Stimulated activated CD8-positive, alpha-beta memory T cell treated with anti-CD3 and anti-CD28 coated beads, Interleukin-15, amount 100 ng/mL, for 1 hour (primary cell): ENCODE results near the gene LIMA1.
"Not testable (repeated sequence)": the region's sequence is repeated elsewhere in the genome, so short reads cannot be mapped to it uniquely, and the experiment has no call there.

Experiments
- DNase-seq: peaks from one replicate; pipeline ENCODE4 v3.0.0-alpha.2; 2020; ENCODE audit warnings: low read depth

Gene LIMA1

DNA sequence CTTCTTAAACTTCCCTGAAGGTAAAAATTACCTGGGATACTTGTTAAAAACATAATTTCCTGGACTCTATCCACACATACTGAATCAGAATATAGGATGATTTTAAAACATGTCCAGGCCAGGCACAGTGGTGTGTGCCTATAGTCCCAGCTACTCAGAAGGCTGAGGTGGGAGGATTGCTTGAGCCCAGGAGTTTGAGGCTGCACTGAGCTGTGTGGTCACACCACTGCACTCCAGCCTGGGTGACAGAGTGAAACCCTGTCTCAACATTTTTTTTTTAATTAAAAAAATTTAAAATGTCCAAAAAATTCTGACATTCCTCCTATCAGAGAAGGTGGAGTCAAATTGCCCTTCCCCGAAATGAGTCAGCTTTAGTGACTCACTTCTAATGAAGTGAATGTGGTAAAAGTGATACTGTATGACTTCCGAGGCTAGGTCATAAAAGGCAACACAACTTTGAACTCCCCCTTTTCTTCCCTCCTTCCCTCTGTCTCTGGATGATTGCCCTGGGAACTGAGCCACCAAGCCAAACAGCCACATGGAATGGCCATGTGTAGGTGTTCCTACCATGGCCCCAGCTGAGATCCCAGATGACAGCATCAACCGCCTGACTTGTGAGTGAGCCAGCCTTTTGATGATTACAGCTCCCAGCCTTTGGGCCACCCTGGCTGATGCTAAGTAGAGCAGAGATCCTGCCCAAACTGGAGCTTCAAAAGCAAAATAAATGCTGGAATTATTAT is 36.3 kb downstream of the LIMA1 start:
- no peak for DNase-seq

GRCh38 chr12:50246197-50246865 is 37.0 kb downstream of the LIMA1 start:
- DNase-seq: no peak

DNA sequence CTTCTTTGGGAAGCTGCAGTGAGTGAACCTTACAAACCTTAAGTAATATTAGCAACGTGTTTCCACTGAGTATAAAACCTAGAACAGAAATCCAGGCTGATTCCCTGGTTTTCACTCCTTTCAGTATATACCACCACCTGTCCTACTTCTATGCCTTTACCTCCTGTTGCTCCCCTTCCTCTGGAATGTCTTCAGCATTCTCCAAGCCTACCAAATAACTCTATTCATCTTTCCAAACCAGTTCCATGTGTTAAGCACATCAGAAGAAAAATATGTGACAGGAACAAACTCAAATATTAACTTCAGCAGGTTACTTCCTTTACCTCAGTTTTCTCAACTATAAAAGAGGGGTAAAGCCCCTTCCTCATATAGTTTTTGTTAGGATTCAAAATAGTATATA is 39.8 kb downstream of the LIMA1 start:
- DNase-seq: no peak

DNA sequence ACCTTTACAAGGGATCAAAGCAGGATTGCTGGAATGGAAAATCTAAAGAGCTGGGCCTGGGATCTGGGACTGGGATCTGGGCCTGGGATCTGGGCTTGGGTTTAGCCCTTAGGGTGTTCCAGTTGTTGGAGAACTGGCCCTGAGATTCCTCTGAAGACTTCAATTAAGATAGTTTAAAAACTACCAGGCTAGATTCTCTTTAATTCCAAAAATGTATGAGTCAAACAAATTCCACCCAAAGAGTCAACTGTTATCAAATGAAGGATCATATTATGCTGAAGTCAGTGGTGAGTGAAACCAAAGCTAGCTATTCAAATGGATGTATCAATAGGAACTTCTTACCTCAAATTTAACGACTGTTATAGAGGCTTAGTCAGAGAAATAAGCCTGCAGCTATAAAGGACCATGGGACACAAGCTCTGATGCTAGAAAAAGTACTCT is 40.5 kb downstream of the LIMA1 start:
- no peak for DNase-seq

DNA sequence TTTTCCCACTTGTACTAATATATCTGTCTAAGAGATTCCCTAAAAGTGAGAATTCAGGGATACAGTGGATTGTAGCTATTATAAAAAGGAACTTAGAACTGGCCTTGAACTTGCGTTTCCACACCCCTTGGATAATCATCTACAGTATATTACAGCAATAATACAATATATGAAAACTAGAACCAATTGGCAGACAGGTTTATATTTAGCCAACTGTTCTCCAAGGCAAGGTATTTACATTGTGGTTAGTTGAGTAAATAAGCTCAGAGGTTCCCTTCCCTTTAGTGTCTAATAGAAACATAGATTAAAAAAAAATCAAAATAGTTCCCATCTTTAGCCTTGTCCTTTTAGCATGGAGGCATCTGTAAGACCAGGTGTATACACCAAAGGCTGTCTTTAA is 42.1 kb downstream of the LIMA1 start:
- no peak for DNase-seq

DNA sequence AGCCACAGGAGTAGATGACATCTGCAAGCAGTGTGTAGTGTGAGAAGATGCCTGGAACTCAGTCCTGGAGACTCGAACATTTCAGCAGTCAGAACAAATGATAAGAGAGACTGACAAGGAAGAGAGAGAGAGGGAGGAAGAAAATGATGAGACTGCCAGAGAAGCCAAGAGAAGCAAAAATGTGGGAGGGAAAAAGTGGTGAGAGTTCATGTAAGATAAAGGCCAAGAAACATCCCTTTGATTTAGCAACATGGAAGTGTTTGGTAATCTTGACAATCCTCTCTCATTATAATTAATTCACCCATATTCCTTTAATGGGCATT is 42.6 kb downstream of the LIMA1 start:
- no peak for DNase-seq

DNA sequence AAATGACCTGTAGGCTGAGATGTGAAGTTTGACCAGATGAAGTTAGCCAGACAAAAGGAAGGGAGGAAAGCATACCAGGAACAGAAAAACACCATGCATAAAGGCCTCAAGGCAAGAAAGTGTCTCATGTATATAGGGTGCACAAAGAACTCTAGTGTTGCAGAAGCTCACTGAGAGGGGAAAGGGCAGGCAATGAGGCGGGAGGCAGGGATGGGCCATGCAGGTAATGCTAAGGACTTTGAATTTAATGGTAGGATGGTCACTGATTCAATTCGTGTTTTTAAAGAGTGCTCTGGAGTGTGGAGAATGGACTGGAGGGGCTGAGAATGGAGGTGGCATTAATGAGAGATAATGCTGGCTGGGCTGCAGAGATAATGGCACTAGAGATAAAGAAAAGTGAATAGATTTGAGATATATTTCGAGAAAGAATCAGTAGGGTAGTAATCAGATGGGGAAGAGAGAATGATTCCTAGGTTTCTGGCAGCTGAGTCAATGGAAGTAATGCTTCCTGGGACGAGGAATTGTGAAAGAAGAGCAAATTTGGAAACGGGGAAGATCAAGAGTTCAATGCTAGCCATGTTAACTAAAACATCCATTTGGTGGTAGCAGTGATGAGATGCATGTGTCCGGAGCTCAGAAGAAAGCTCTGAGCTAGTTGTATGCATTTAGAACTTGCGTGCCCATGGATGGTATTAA is 43.1 kb downstream of the LIMA1 start:
- no peak for DNase-seq

GRCh38 chr12:50239355-50239891 is 43.9 kb downstream of the LIMA1 start:
- no peak for DNase-seq

- no peak for DNase-seq
Observed at GRCh38 chr12:50234347-50234746, 49.0 kb downstream of the LIMA1 start.

DNA sequence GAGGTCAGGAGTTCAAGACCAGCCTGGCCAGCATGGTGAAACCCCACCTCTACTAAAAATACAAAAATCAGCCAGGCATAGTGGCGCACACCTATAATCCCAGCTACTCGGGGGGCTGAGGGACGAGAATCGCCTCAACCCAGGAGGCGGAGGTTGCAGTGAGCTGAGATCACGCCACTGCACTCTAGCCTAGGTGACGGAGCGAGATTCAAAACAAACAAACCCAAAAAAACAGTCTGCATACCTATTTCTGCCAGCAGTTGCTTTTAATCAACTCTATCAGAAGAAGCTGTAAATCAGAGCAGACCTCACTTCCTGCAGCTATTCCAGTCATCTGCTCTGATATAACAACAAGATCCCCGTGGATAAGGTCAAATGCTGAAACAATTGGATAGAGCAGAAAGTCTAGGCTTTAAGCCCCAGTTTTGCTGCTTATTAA is 50.5 kb downstream of the LIMA1 start:
- no peak for DNase-seq

- no peak for DNase-seq
Observed at GRCh38 chr12:50232206-50232605, 51.1 kb downstream of the LIMA1 start.

GRCh38 chr12:50231346-50231745 is 52.0 kb downstream of the LIMA1 start:
- no peak for DNase-seq

GRCh38 chr12:50230217-50230616 is 53.1 kb downstream of the LIMA1 start:
- DNase-seq: no peak

DNA sequence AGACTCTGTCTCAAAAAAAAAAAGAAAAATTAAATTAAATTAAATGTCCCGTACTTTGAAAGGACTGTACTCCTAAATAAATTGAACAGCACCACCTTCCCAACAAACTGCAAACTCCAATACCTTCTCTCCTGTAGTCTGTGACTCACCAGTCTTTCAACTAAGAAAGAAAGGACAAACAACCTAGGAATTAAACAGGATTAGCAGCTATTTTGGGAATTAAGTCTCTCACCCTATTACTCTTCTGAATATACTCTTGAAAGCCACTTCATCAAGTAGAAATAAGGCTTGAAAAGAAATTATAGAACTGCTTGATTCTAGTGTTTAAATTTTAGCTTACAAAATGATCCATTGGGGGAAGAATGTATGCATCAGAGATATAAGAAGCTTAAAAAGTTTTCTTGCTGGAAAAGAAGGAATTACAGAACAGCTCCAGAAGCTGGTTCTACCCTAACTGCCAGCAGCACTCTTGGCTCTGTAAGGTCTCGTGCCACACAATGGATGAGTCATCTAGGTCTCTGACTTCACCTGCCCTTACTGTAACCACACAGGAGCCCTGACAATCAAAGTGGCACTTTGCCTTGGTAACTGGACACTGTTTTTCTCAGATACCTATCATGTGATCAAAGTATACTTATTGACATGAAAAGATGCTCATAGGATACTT is 59.2 kb downstream of the LIMA1 start:
- peak; percentile 17 for DNase-seq

- DNase-seq: no peak
Observed at GRCh38 chr12:50222275-50222783, 61.0 kb downstream of the LIMA1 start.

GRCh38 chr12:50221228-50222008 is 61.9 kb downstream of the LIMA1 start:
- DNase-seq: no peak

DNA sequence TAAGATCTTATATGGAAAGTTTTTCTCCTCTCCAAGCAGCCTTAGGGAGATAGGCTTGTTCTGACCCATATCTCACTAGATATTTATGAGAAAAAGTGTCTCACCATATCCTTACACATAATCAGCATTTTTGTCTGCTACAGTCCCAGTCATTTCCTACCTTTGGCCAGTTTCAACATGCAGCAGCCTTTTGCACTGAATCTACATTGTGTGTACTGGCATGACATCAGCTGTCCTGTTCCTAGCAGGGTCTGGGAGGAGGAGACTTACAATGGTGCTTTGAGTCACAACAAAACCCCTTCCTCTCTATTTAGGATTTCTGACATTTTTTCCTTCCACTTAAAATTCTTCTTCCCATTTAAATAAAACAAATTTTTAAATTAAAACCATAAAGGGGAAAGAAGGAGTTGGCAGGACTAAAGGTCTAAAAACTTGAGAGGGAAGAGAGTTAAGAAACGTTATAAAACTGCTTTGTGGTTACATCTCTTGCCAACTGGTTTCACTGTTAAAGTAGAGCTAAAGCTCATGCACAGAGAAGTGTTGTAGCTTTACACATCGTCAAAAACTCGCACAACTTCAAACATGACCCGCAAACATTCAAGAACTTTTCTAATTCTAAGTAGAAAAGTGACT is 62.8 kb downstream of the LIMA1 start:
- no peak for DNase-seq

DNA sequence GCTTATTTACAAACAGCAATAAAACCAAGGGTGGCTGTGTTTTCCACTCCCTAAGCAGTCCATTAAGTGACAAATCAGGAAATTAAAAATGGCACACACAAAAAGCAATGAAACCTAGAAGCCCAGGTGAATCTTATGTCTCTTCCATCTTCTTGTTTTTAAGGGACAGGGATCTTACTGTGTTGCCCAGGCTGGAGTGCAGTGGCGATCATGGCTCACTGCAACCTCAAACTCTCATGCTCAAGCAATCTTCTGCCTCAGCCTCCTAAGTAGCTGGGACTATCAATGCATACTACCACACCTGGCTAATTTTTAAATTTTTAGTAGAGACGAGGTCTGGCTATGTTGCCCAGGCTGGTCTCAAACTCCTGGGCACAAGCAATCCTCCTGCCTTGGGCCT is 63.8 kb downstream of the LIMA1 start:
- DNase-seq: no peak

GRCh38 chr12:50219001-50219400 is 64.3 kb downstream of the LIMA1 start:
- DNase-seq: not testable (repeated sequence)

DNA sequence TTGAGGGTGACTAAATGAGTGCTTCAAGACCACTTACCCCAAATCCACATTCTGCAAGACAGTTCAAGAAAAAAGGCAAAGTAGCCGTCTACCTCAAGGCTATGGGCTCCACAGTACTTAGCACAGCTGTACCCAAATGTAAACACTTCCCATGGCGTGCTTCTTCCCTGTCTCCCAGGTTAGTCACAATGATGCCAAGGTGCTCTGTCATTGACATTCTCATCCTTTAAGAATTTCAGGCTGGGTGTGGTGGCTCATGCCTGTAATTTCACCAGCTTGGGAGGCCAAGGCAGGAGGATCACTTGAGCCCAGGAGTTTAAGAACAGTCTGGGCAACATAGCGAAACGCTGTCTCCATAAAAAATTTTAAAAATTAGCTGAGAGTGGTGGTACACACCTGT is 64.9 kb downstream of the LIMA1 start:
- no peak for DNase-seq

- no peak for DNase-seq
Observed at GRCh38 chr12:50217202-50217601, 66.1 kb downstream of the LIMA1 start.
